ENCODE data around the gene CABLES2. TPM values are rescaled to one million over a fixed set of nuclear protein-coding genes. Genes with fewer than 3 reads are reported as not detected.

The CABLES2 gene
- total RNA-seq, 1 donor from 2014 or later, result 18.8 TPM

DNA sequence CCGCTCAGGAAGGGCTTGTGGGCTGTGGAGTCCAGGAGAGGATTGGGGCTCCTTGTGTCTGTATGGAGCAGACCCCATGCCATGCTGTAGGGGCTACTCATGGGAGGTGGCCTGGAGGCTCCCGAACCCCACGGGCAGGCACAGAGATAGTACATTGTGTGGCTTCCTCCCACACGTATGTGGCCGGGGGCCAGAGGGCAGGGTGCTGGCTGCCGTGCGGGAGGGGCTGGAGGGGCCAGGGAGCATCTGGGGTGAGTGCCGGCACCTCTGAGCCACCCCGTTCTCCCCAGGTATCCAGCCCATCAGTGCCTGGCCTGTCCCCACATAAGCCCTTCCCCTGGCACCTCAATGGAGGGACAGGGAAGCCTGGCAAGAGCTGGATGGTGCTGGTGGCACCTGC lies 12.7 kb upstream of the CABLES2 start:
- intact Hi-C loops (cut with micrococcal nuclease), result no loop called here

DNA sequence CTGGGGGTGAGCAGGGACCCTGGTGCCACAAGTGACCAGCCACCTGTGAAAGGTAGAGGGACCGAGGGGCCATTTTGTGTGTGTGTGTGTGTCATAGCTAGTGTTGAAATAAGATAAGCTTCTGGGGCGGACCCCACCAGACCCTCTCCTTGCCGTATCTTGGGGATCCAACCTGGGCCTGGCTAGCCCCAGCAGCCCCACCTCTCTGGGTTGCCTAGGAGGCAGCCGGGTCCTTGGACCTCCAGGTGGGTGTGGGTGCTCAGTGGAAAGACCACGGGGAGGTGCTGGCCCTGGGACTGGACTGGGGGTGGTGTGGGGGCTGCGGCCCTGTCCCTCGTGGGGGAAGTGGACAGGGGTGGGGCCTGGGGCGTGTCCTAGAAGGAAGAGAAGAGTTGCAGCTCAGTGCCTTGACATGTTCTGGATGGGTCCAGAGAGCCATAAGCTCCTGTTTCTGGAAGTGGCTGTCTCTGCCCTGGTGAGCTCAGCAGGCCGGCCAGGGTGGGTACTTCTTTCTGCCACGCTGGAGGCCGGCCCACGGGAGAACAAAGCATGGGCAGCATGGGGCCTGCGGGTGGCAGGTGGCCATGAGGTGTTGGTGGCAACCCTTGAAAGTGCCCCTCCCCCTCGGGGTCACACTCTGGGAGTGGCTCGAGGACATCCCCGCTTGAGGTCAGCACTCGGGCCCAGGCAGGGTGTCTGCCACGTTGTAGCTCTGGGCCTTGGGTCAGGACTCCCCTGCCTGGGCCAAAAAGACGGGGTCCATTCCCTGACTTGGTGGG lies 11.8 kb upstream of the CABLES2 start:
- intact Hi-C loops (cut with micrococcal nuclease), result no loop called here

GRCh38 chr20:62417981-62418708 lies 11.1 kb upstream of the CABLES2 start:
- intact Hi-C loops (cut with micrococcal nuclease), result no loop called here

- intact Hi-C loops (cut with micrococcal nuclease), result no loop called here
These were observed 9.9 kb upstream of the CABLES2 start for GRCh38 chr20:62416651-62417637.

- intact Hi-C loops (cut with micrococcal nuclease), result no loop called here
These were observed 8.4 kb upstream of the CABLES2 start for GRCh38 chr20:62415354-62416111.

DNA sequence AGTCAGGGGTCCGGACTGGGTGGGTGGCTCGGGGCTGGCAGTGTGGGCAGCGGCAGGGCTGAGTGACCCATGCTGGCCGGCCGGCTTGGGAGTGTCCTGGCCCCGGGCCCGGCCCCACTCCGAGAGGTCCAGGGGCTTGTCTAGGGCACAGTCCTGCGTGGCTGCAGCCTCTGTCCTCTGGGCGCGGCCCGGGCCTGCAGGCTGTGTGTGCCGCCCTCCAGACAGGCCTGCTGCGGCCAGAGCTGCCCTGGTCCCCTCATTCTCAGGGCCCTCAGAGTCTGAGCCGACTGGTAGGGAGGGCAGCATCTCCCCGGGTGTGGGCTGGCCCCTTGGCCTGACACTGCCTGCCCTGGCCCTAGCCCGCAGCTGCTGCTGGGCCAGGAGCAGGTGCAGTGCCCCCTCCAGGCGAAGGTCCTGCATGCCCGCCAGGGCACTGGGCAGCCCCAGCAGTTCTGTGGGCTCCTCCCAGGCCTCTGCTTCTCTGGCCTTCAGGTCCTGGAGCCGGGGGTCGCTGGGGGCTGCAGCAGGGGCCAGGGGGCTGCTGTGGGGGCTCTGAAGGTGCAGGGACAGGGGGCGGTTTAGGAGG lies 6.9 kb upstream of the CABLES2 start:
- intact Hi-C loops (cut with micrococcal nuclease), result no loop called here

- intact Hi-C loops (cut with micrococcal nuclease), result no loop called here
These were observed 6.0 kb upstream of the CABLES2 start for GRCh38 chr20:62413025-62413570.

- intact Hi-C loops (cut with micrococcal nuclease), result no loop called here
These were observed 5.3 kb upstream of the CABLES2 start for GRCh38 chr20:62412194-62413024.

DNA sequence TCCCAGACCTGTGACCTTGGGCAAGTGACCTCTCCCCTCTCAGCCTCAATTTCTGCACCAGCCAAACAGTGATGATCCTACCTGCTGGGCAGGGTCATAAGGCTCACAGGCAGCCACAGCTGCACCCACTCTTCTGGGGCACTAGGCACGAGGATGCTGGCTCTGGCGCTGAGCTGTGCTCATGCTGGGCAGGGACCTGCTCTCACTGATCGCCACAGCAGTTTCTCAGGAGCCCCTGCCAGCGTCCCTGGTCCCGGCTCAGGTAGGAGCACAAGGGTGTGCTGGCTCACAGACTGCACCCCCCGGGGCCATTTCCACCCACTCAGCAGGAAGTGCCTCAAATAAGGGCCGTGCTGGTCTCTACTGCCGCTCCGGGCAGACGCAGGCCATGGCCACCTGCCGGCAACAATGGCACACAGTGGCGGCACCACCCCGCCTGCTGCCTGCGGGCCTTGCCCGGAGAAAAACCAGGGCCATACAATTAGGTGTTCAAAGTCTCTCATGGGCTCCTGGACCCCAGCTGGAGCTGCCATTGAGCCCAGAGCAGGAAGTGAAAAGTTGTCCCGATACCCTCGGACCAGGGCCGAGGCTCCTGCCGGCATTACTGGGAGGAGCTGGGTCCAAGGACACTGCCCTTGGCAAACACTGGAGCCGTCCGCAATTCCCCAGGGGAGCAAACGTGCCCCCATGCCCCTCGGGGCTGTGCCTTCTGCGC lies 4.6 kb upstream of the CABLES2 start:
- intact Hi-C loops (cut with micrococcal nuclease), result no loop called here

DNA sequence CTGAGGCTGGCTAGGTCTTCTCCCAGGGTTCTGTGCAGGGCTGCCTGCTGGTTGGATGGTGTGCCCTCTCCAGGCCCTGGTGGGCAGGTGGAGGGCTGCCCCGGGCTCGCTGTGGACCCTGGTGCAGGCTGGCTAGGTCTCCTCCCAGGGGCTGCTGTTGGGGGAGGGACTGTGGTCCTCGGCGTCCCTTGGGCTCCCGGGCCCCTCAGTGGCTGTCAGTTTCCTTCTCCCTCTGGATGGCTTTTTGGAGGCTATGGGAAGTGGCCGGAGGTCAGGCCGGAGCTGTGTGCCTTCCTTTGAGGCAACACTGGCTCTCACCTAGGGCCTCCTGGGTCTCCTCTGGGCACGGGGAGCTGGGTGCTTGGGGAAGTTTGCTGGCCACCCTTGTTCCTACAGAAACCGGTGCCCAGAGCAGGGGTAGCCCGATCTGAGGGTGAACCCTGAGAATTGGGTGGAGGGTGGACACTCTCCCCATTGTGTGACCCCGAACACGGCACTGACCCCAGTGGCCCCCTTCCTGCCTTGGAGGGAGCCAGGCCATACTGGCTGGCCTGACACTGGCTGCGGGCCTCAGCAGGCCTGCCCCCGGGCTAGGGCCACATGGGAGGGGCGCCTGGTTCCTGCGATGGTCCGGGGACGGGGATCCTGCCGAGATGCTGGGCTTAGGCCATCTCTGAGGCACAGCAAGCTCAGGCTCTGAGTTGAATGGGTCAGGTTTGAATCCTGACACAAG lies 3.8 kb upstream of the CABLES2 start:
- intact Hi-C loops (cut with micrococcal nuclease), result no loop called here

DNA sequence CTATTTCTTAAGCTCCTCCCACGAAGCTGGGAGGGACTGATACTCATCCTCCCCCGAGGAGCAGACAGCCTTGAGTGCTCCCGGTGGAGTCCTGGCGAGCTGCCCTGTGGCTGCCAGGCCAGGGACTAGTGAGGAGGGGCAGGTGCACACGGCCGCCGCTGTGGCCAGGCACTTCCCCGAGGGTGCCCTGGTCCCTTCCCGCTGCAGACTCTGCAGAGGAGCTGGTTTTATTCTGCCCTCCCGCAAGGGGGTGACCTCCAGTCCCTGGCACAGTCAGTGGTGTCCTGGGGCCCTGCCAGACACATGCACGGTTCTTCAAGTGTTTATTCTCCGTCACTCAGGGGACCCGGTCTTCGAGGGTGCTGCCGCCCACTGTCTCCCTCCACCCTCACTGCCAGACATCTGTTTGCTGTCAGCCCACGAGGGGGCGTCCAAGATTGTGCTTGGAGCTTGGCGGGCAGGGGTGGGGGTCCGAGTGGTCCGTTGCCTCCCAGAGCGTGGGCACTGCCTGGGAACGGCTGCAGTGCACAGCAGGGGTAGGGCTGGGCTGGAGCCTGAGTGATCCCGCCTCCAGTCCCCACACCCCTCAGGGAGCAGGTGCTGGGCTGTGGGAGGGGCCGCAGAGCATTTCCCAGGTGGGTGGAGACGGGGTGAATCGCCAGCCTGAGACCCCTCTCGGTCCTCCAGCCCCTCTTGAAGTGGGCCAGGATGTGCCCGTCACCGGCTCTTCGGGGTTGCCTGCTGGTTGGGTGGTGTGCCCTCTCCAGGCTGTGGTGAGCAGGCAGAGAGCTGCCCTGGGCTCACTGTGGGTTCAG lies 3.1 kb upstream of the CABLES2 start:
- intact Hi-C loops (cut with micrococcal nuclease), result loop anchor here (5.0 kb wide), 2 partner anchors 207 to 527 kb away; partner anchors contain the start of gene GID8

GRCh38 chr20:62409086-62409853 lies 2.2 kb upstream of the CABLES2 start:
- intact Hi-C loops (cut with micrococcal nuclease), result loop anchor here (5.0 kb wide), 2 partner anchors 208 to 528 kb away; partner anchors contain the start of gene GID8

DNA sequence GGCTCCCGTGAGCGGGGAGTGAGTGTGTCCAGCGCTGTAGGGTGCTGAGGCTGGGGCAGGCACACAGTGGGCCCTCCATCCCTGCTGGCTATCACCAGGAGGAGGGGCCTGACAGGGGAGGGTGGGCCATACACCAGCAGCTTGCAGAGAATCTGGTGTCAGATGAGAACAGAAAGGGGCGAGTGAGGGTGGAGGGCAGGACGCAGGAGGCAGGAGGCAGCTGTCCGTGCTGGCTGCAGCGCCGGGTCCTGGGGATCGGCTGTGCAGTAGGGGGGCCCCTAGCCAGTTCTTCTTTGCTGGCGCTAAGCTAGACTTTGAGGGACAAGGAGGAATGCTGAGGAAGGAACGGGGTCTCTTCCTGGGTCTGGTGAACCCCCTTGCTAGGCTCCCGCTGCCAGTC lies 1.6 kb upstream of the CABLES2 start:
- intact Hi-C loops (cut with micrococcal nuclease), result loop anchor here (5.0 kb wide), 2 partner anchors 209 to 529 kb away; partner anchors contain the start of gene GID8

GRCh38 chr20:62408055-62408454 lies 970 bp upstream of the CABLES2 start:
- intact Hi-C loops (cut with micrococcal nuclease), result loop anchor here (5.0 kb wide), 2 partner anchors 209 to 529 kb away; partner anchors contain the start of gene GID8

GRCh38 chr20:62406635-62407176 lies 379 bp downstream of the CABLES2 start:
- intact Hi-C loops (cut with micrococcal nuclease), result loop anchor here (1.0 to 5.0 kb wide), 5 partner anchors 19 to 531 kb away; partner anchors contain the start of genes ADRM1, GID8, MRGBP and RPS21

Measured in T-helper 1 cell treated with Interleukin-12 subunit alpha and Interleukin-12 subunit beta and Interleukin-4 antibody, amounts not matched to agents 30 ng/mL and 1 ng/mL, for 36 hours (primary cell).